A549 (cell line): ENCODE results near the gene EPB41L2. TPM values are rescaled to one million over a fixed set of nuclear protein-coding genes. Genes with fewer than 3 reads are reported as not detected.

Experiments
- ATAC-seq, 2 experiments: fragments of 200-7000 bp in 1 of 2; fragments of >200 bp in 1 of 2; cut with Nextera tagmentation in 1 of 2; cut with Tn5 transposase in 1 of 2; 3 replicates each; pipeline versions ENCODE4 v1.8.0 to v1.9.1; 2018 to 2020; ENCODE audit warnings: mild to moderate bottlenecking in 1 of 2, moderate library complexity in 1 of 2
- CTCF ChIA-PET: fragments of 300-600 bp; sonication (Branson Sonifier 250); formaldehyde crosslinking; extraction: SDS; loops from one replicate; lab custom pipeline; 2021; ENCODE audit warnings: antibody characterized with exemption, inconsistent platforms; lab: Yijun Ruan, JAX
- POLR2A ChIA-PET: fragments of 350-600 bp; formaldehyde crosslinking; extraction: SDS; loops from one replicate; lab custom pipeline; 2021; ENCODE audit warnings: antibody characterized with exemption, inconsistent platforms; lab: Yijun Ruan, JAX
- DNase-seq, 2 experiments: peaks; one replicate each; pipeline versions ENCODE4 v3.0.0 to v3.0.0-alpha.2; 2011 to 2016; ENCODE audit warnings: low read depth in 1 of 2, low spot score in 1 of 2
- FAIRE-seq: peaks from 2 replicates; lab custom pipeline; 2011; peaks lifted over from hg19 to GRCh38; lab: Jason Lieb, UNC
- H3K27ac ChIP-seq, 2 experiments: fragments of >200 bp; sonication (Bioruptor Twin); formaldehyde crosslinking; 3 replicates each; pipeline ENCODE4 v1.5.1; 2016 to 2017
- H3K4me1 ChIP-seq: fragments of >200 bp; sonication (Bioruptor Twin); formaldehyde crosslinking; 3 replicates; pipeline ENCODE4 v1.6.1; 2016
- H3K4me2 ChIP-seq: fragments of >200 bp; sonication (Bioruptor Twin); formaldehyde crosslinking; 3 replicates; pipeline ENCODE4 v1.6.1; 2016
- H3K4me3 ChIP-seq: fragments of >200 bp; sonication (Bioruptor Twin); formaldehyde crosslinking; 3 replicates; pipeline ENCODE4 v1.5.1; 2016
- H3K9me3 ChIP-seq: fragments of >200 bp; sonication (Bioruptor Twin); formaldehyde crosslinking; 3 replicates; pipeline ENCODE4 v1.6.1; 2016
- CBX2 ChIP-seq: fragments of 200-600 bp; sonication (generic); IDR thresholded peaks from 2 replicates; pipeline ENCODE4 v1.6.1; 2016; ENCODE audit warnings: low read depth, mild to moderate bottlenecking, borderline replicate concordance
- CEBPB ChIP-seq, 2 experiments: fragments of >200 bp in 1 of 2; sonication (Bioruptor Twin) in 1 of 2; formaldehyde crosslinking in 1 of 2; IDR thresholded peaks; 2 replicates each; pipeline ENCODE4 v1.6.1; 2012 to 2016
- CHD4 ChIP-seq: fragments of 200-600 bp; sonication (generic); IDR thresholded peaks from 2 replicates; pipeline ENCODE4 v1.6.1; 2016; ENCODE audit warnings: antibody characterized with exemption, mild to moderate bottlenecking, borderline replicate concordance
- EHF ChIP-seq: fragments of 250-450 bp; sonication (Bioruptor Pico); IDR thresholded peaks from 2 replicates; pipeline ENCODE4 v1.5.0; 2020; ENCODE audit warnings: mild to moderate bottlenecking
- ELK1 ChIP-seq: fragments of 150-350 bp; IDR thresholded peaks from 2 replicates; pipeline ENCODE4 v1.6.1; 2014; ENCODE audit warnings: low read depth, mild to moderate bottlenecking, low read length
- EP300 ChIP-seq, 2 experiments: fragments of >200 bp; sonication (Bioruptor Twin); formaldehyde crosslinking; IDR thresholded peaks; 2 replicates in 1 of 2; 3 replicates in 1 of 2; pipeline ENCODE4 v1.6.1; 2016 to 2017
- ESRRA ChIP-seq: fragments of 150-350 bp; IDR thresholded peaks from 2 replicates; pipeline ENCODE4 v1.6.1; 2014; ENCODE audit warnings: mild to moderate bottlenecking, low read length, borderline replicate concordance
- FOSL2 ChIP-seq, 2 experiments: fragments of 450-650 bp in 1 of 2; fragments of >200 bp in 1 of 2; sonication (Bioruptor Twin) in 1 of 2; formaldehyde crosslinking; IDR thresholded peaks; 2 replicates each; pipeline versions ENCODE4 v1.5.0 to v1.6.1; 2016 to 2020; ENCODE audit warnings: mild to moderate bottlenecking in 1 of 2, moderate library complexity in 1 of 2
- HES2 ChIP-seq: fragments of >200 bp; sonication (Bioruptor Twin); formaldehyde crosslinking; IDR thresholded peaks from 2 replicates; pipeline ENCODE4 v1.6.1; 2016
- HOXA7 ChIP-seq: fragments of 250-450 bp; sonication (Bioruptor Pico); IDR thresholded peaks from 2 replicates; pipeline ENCODE4 v1.5.0; 2020; ENCODE audit warnings: mild to moderate bottlenecking, moderate library complexity
- HOXB5 ChIP-seq: fragments of 250-450 bp; sonication (Bioruptor Pico); IDR thresholded peaks from 2 replicates; pipeline ENCODE4 v1.5.0; 2020; ENCODE audit warnings: mild to moderate bottlenecking, moderate library complexity
- JUNB ChIP-seq: fragments of >200 bp; sonication (Bioruptor Twin); formaldehyde crosslinking; IDR thresholded peaks from 2 replicates; pipeline ENCODE4 v1.6.1; 2016
- KDM5A ChIP-seq: fragments of 200-600 bp; sonication (generic); IDR thresholded peaks from 2 replicates; pipeline ENCODE4 v1.6.1; 2016; ENCODE audit warnings: antibody characterized with exemption, mild to moderate bottlenecking
- MAX ChIP-seq: IDR thresholded peaks from 2 replicates; pipeline ENCODE4 v1.6.1; 2012
- MYC ChIP-seq: IDR thresholded peaks from 2 replicates; pipeline ENCODE4 v1.6.1; 2012; ENCODE audit warnings: mild to moderate bottlenecking, inconsistent platforms, low read length, improper control_type of control experiment, borderline replicate concordance
- NPAS2 ChIP-seq: fragments of 250-450 bp; sonication (Bioruptor Pico); IDR thresholded peaks from 2 replicates; pipeline ENCODE4 v1.8.0; 2022; ENCODE audit warnings: mild to moderate bottlenecking, moderate library complexity, borderline replicate concordance
- NR3C1 ChIP-seq: fragments of >200 bp; sonication (Bioruptor Twin); formaldehyde crosslinking; IDR thresholded peaks from 3 replicates; pipeline ENCODE4 v1.6.1; 2017
- PBX3 ChIP-seq: IDR thresholded peaks from 2 replicates; pipeline ENCODE4 v1.6.1; 2012
- POLR2A ChIP-seq: IDR thresholded peaks from 2 replicates; pipeline ENCODE4 v1.6.1; 2012; ENCODE audit warnings: mild to moderate bottlenecking, low read length
- POLR2AphosphoS2 ChIP-seq: conservative IDR thresholded peaks from 2 replicates; pipeline ENCODE4 v1.6.1; 2012; ENCODE audit warnings: low read length, improper control_type of control experiment, inconsistent platforms
- RAD21 ChIP-seq, 2 experiments: fragments of >200 bp in 1 of 2; sonication (Bioruptor Twin) in 1 of 2; formaldehyde crosslinking in 1 of 2; IDR thresholded peaks in 1 of 2; conservative IDR thresholded peaks in 1 of 2; 2 replicates in 1 of 2; 3 replicates in 1 of 2; pipeline ENCODE4 v1.6.1; 2012 to 2018; ENCODE audit warnings: inconsistent platforms in 1 of 2
- RCOR1 ChIP-seq: fragments of 150-350 bp; IDR thresholded peaks from 2 replicates; pipeline ENCODE4 v1.6.1; 2014; ENCODE audit warnings: antibody characterized with exemption, low read length, low read depth
- REST ChIP-seq: fragments of 200-600 bp; sonication (generic); IDR thresholded peaks from 2 replicates; pipeline ENCODE4 v1.6.1; 2016; ENCODE audit warnings: antibody characterized with exemption, mild to moderate bottlenecking, moderate library complexity
- SMC3 ChIP-seq: fragments of >200 bp; sonication (Bioruptor Twin); formaldehyde crosslinking; IDR thresholded peaks from 3 replicates; pipeline ENCODE4 v1.6.1; 2018; ENCODE audit warnings: inconsistent platforms
- ZFP36 ChIP-seq: fragments of 450-650 bp; IDR thresholded peaks from 2 replicates; pipeline ENCODE4 v1.6.1; 2014; ENCODE audit warnings: borderline replicate concordance; ENCODE audit not compliant: partially characterized antibody
- ZNF302 ChIP-seq: fragments of 250-450 bp; sonication (Bioruptor Pico); IDR thresholded peaks from 2 replicates; pipeline ENCODE4 v1.9.0; 2021; ENCODE audit warnings: inconsistent platforms, mild to moderate bottlenecking, moderate library complexity
- ZSCAN20 ChIP-seq: fragments of 250-450 bp; sonication (Bioruptor Pico); IDR thresholded peaks from 2 replicates; pipeline ENCODE4 v1.8.0; 2022; ENCODE audit warnings: mild to moderate bottlenecking, moderate library complexity
- WGBS: methylation state at CpG from one replicate; pipeline ENCODE4 v1.1.6; 2017; ENCODE audit errors: missing lambda C conversion rate; 5-methylcytosine and 5-hydroxymethylcytosine counted together
- polyA plus RNA-seq, 4 experiments: library from polyadenylated mRNA; depleted of rRNA in 3 of 4; stranded (reverse); fragments of >200 nt; fragmentation: RNase III in 1 of 4; extraction: RNeasy Plus Mini Kit Qiagen cat#74134 plus additional on column Dnase treatment in 1 of 4; gene quantifications; 2 replicates in 3 of 4; 3 replicates in 1 of 4; pipeline ENCODE4 v1.2.3, GENCODE V29; 2011 to 2017

Gene EPB41L2
- polyA plus RNA-seq, 2 of the 4 experiments (the other 2 are of a cell fraction): 42.9 to 50.3 TPM

GRCh38 chr6:131042664-131043063 is 20.4 kb downstream of the EPB41L2 start (continued):
- TF ChIP-seq REST: no peak
- TF ChIP-seq, all 56 proteins: peak for 0

- CTCF ChIA-PET: no interaction called here
- Histone ChIP-seq H3K9me3 (no peaks in the 10 kb centered on the region), H3K4me2 (no peak overlapping the region), H3K4me3 (no peak overlapping the region), H3K27ac (no peak overlapping the region), H3K4me1 (peaks cover 13% of the 10 kb centered on the region)
- no peak for FAIRE-seq
- POLR2A ChIA-PET: no interaction called here
- no peak for DNase-seq
- no peak for TF ChIP-seq POLR2A
- no peak for TF ChIP-seq POLR2AphosphoS2
- TF ChIP-seq NPAS2 (CRISPR knock-in tag): no peak
- TF ChIP-seq EHF (CRISPR knock-in tag): no peak
- TF ChIP-seq ZNF302: no peak
- no peak for TF ChIP-seq ELK1
- no peak for TF ChIP-seq EP300 (IDR thresholded peaks at IDR 0.05)
- no peak for TF ChIP-seq PBX3
- no peak for TF ChIP-seq ESRRA
- TF ChIP-seq SMC3: no peak
- no peak for TF ChIP-seq HOXA7
- TF ChIP-seq HES2: no peak
- no peak for TF ChIP-seq RCOR1
- no peak for TF ChIP-seq HOXB5 (CRISPR knock-in tag)
- no peak for TF ChIP-seq JUNB
- TF ChIP-seq NR3C1: no peak
- TF ChIP-seq MAX: no peak
- TF ChIP-seq KDM5A: no peak
- no peak for ATAC-seq
- 93% methylated on average over 2 of the region's 2 CpGs for WGBS
These were observed 21.2 kb downstream of the EPB41L2 start for GRCh38 chr6:131041814-131042213.

- CTCF ChIA-PET: no interaction called here
- no peak overlapping the region for H3K4me2 ChIP-seq
- H3K4me3 ChIP-seq: no peak overlapping the region
- ATAC-seq: no peak
- H3K9me3 ChIP-seq: no peaks in the 10 kb centered on the region
- no peak for FAIRE-seq
- peaks cover 13% of the 10 kb centered on the region for H3K4me1 ChIP-seq
- no peak for DNase-seq
- WGBS: 92% methylated on average over 4 of the region's 4 CpGs
- H3K27ac ChIP-seq: no peak overlapping the region
- POLR2A ChIA-PET: no interaction called here
- TF ChIP-seq SMC3 (no peak), CBX2 (no peak), RCOR1 (no peak), RAD21 (conservative IDR thresholded peaks at IDR 0.05 in 1 of 2, IDR thresholded peaks at IDR 0.05 in 1 of 2) (no peak), REST (no peak), HOXB5 (CRISPR knock-in tag) (no peak), CHD4 (no peak), ZSCAN20 (no peak), FOSL2 (IDR thresholded peaks at IDR 0.05) (no peak), FOSL2 (CRISPR knock-in tag; IDR thresholded peaks at IDR 0.05) (no peak), CEBPB (IDR thresholded peaks at IDR 0.05) (no peak), ZFP36 (no peak), MYC (no peak), MAX (no peak)
These were observed 22.2 kb downstream of the EPB41L2 start for GRCh38 chr6:131040866-131041265.
